Activated T-helper 1 cell treated with Interleukin-2 at 50 U/mL for 16 hours (primary cell): ENCODE measurements around the gene SERPINB12.

Experiments
- DNase-seq: peaks from one replicate; pipeline ENCODE4 v3.0.0-alpha.2; 2020; ENCODE audit warnings: low read depth

The SERPINB12 gene

DNA sequence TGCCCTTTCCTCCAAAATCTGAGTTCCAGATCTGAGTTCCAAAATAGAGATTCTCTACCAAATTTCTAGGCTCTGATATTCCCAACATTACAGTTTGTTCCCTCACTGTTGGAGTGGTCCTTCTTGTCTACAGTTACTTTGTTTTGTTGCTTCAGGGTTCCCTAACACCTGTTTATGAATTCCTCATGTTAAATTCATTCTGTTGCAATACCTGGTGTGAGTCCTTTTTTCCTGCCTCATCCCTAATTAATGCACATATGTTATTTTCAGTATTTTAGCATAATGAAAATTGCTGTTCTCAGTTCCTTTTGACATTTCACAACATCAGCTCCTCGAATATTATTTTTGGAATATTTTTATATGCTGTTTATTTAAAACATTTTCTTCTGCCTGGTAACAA is 61.2 kb downstream of the SERPINB12 start:
- no peak for DNase-seq

DNA sequence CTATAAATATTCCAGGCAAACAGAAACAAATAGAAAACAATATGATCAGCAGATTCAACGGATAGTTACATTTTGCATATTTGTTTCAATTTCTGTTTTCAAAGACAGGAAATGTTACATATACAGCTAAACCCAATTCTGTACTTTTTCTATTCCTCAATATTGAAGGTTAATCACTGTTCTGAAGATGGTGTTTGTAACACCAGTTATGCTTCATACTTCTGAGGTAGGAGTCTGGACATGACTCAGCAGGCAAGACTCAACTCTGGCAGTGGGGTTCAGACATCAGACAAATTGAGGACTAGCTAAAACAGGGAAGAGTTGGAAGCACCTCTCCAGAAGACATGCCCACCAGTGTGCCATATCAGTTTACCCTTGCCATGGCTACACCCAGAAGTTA is 61.6 kb downstream of the SERPINB12 start:
- no peak for DNase-seq

DNA sequence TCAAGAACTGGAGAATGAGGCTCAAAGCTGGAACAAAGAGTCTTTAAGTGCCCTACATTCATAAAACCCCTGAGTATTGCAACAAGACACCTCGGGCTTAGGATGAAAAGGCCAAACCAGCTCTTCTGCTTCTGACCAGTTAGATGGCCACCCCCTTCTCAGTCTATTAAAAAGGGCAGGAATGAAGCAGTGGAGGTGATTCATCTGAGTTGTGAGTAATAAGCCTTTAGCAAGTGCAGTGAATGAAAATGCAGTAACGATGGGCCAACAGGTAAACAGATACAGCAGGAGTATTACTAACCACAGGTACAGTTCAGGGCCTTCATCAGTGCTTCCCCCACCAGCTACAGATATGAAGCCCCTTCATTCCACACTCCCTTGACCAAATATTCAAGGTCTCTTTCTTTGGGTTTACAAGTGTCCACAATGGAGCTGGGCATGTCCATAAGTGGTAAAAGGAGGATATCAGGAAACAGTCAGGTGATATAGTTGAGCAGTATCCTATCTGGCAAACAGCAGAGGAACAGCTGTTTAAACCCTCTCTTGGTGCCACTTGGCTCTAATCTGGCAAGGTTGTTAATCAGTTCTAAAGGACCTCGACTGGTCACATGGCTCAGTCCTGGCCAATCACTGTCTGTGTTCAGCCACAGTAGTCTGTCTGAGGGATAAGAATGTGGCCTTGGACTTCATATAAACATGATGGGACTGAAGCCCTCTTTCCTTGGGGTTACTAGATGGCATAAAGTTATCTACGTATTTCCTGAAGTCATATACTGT is 62.8 kb downstream of the SERPINB12 start:
- no peak for DNase-seq

DNA sequence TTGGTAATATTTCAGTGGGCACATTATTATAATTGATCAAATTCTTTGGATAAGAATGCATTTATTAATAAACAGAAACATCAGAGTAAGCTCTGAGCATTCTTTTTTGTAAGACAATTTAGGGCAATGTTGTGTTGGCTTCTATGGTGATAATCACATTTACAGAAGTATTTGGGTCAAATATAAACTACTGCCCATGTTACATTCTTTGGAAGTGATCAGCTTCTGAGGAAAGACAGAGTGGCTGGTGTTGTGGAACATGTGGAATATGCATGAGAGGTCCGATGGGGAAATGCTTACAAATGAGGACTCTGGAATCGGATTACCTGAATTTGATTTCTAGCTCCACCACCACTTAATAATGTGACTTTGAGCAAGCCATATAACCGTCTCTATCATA is 64.4 kb downstream of the SERPINB12 start:
- no peak for DNase-seq

DNA sequence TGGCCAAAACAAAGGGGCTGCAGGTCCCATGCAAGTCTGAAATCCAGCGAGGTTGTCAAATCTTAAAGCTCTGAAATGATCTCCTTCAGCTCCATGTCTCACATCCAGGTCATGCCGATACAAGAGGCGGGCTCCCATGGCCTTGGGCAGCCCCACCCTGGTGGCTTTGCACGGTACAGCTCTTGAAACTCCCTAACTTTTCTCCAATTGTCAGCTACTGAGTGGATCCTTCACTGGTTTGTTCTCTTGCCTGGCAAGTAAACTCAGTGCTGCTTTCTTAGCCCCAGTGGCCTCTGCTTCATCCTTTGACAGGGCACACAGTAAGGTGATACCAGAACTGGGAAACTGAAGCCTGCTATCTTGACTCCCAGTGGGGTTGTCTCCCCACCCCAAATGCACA is 71.3 kb downstream of the SERPINB12 start:
- no peak for DNase-seq

DNA sequence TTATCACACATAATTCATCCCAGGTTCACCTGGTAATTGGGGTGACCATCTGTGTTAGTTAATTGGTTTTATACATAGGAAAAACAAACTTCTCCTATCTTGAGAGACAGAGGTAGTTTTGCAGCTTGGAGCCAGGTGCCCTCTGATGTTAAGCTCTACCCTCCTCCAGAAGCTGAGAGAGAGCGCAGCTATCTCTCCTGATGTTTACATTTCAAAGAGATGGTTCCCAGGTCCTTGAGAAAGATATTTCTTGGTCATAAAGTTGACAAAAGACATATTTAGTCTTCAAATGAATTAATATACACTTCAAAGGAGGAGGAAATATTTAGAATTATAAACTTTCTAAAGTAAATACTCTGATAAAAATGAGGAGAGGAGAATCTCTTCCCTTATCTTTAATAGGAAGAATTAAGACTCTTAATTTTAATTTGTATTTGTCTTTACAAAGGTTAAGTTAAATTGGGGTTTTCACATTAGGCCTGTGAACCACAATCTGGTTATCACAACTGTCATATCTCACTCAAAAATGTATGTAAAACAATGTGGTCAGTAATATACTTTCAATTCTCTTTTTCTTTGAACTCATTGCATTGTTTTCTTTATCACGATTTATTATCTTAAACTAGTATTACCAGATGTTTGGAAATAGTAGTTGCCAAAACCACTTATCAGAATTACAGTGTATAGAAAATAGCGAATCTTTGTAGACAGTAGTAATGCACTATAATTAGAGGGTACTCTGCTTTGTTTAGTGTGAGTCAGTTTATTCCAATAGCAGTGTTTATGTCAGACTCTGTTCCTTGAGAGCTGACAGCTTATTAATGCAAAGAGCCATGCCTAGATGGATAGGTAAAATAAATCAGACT is 75.1 kb downstream of the SERPINB12 start:
- no peak for DNase-seq

DNA sequence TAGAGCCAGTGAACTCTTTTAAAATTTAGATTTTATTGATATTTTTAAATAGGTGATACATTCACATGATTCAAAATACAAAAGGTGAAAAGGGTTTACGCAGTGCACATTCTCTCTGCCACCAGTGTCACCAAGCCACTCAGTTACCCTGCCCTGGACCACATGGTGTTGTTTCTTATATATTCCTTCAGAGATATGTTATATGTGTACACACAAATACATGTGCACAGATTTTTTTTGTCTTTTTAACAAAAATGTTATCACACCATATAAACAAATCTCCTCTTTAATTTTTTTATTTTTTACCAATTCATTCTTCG is 75.7 kb downstream of the SERPINB12 start:
- no peak for DNase-seq
